ENCODE results near the gene POLR2I. TPM values are rescaled to one million over a fixed set of nuclear protein-coding genes. Genes with fewer than 3 reads are reported as not detected.
"Not testable (repeated sequence)": the region's sequence is repeated elsewhere in the genome, so short reads cannot be mapped to it uniquely, and the experiment has no call there.

Gene POLR2I
- total RNA-seq, 1 experiment from 2014 or later: 146 TPM

DNA sequence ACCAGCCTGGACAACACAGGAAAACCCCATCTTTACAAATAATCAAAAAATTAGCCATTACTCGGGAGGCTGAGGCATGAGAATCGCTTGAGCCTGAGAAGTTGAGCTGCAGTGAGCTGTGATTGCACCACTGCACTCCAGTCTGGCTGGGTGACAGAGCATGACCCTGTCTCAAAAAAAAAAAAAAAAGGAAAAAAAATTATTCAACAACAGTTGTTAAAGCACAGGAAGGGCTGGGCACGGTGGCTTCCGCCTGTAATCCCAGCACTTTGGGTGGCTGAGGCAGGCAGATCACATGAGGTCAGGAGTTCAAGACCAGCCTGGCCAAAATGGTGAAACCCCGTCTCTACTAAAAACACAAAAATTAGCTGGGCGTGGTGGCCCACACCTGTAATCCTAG lies 16.5 kb upstream of the POLR2I start:
- not testable (repeated sequence) for H2BK15ac ChIP-seq (ENCODE audit: low read depth, low read length); H3K27ac Mint-ChIP-seq; H3K56ac ChIP-seq (ENCODE audit: insufficient read length, low read depth, low read length); H3K9ac ChIP-seq (ENCODE audit: extremely low read depth, insufficient read length, low read length); H2BK5ac ChIP-seq (ENCODE audit: insufficient read length, low read length); H4K8ac ChIP-seq (replicated peaks; ENCODE audit: insufficient read length, low read depth, low read length); H3K9me3 Mint-ChIP-seq; H3K79me1 ChIP-seq (ENCODE audit: insufficient read depth, low read depth, low read length, poor library complexity, severe bottlenecking); H3K27me3 ChIP-seq (ENCODE audit: insufficient read depth, low read length); H3K4me2 ChIP-seq (ENCODE audit: insufficient read depth, insufficient read length, low read length); H3K14ac ChIP-seq (ENCODE audit: insufficient read depth, low read length); DNase-seq; H3K4me3 Mint-ChIP-seq; H2AFZ ChIP-seq (ENCODE audit: low read length); H4K91ac ChIP-seq (ENCODE audit: insufficient read length, low read depth, low read length); H2BK120ac ChIP-seq (ENCODE audit: low read depth, low read length, poor library complexity, severe bottlenecking); H3K27ac ChIP-seq (ENCODE audit: insufficient read length, low read depth, low read length); H3K9me3 ChIP-seq (ENCODE audit: control insufficient read depth, low read depth, low read length); H3K18ac ChIP-seq (ENCODE audit: insufficient read length, low read depth, low read length); H3K23me2 ChIP-seq (ENCODE audit: insufficient read length, low read depth, low read length, poor library complexity, severe bottlenecking); H3K27me3 Mint-ChIP-seq (ENCODE audit: low read depth); H4K20me1 ChIP-seq (ENCODE audit: control insufficient read depth, insufficient read depth, insufficient read length); H4K5ac ChIP-seq (ENCODE audit: insufficient read length, low read depth, low read length); H2BK20ac ChIP-seq (ENCODE audit: low read depth, low read length, poor library complexity, severe bottlenecking); H2BK12ac ChIP-seq (ENCODE audit: insufficient read length, low read depth, low read length); H3K4me1 ChIP-seq (ENCODE audit: insufficient read depth, low read length); H2AK5ac ChIP-seq (ENCODE audit: insufficient read length, low read length); H3K23ac ChIP-seq (ENCODE audit: insufficient read length, low read depth, low read length); H3K79me2 ChIP-seq (ENCODE audit: insufficient read depth, low read length); H3K4ac ChIP-seq (ENCODE audit: low read depth, low read length); H3T11ph ChIP-seq (ENCODE audit: low read length); H3K36me3 Mint-ChIP-seq (ENCODE audit: insufficient read depth in 1 of 3, low read depth in 3 of 3)
- peaks cover 9 to 11% of the 10 kb centered on the region in 2 experiments for H3K4me1 Mint-ChIP-seq
- no CpG with 5 or more reads among the region's 6 CpGs for WGBS (ENCODE audit: extremely low coverage, insufficient read length, low lambda C conversion rate)

All from H9 (cell line).